GM21447 (cell line): Measurements from ENCODE around the gene CDC73.
"Not testable (repeated sequence)": the region's sequence is repeated elsewhere in the genome, so short reads cannot be mapped to it uniquely, and the experiment has no call there.

Experiments
- ATAC-seq: cut with Tn5 transposase; IDR thresholded peaks from one replicate; pipeline ENCODE4 v1.9.1; 2021; ENCODE audit not compliant: unreplicated experiment

The CDC73 gene

GRCh38 chr1:193179094-193179493, 57.3 kb downstream of the CDC73 start:
- no peak for ATAC-seq

GRCh38 chr1:193181536-193181935, 59.7 kb downstream of the CDC73 start:
- no peak for ATAC-seq

GRCh38 chr1:193181985-193182384, 60.2 kb downstream of the CDC73 start:
- ATAC-seq: no peak

GRCh38 chr1:193183019-193183627, 61.3 kb downstream of the CDC73 start:
- peak; percentile 67 for ATAC-seq

GRCh38 chr1:193184776-193185175, 62.9 kb downstream of the CDC73 start:
- ATAC-seq: no peak

GRCh38 chr1:193185211-193185610, 63.4 kb downstream of the CDC73 start:
- no peak for ATAC-seq

GRCh38 chr1:193185901-193186731, 64.3 kb downstream of the CDC73 start, which contains the start of gene B3GALT2:
Gene B3GALT2 (minus strand): TSS chr1:193186613. CDS start chr1:193181562, 5,051 bp downstream.
- no peak for ATAC-seq

GRCh38 chr1:193187114-193187513, 65.3 kb downstream of the CDC73 start:
- no peak for ATAC-seq

GRCh38 chr1:193188915-193189314, 67.1 kb downstream of the CDC73 start:
- ATAC-seq: not testable (repeated sequence)

- ATAC-seq: no peak
These were observed 67.7 kb downstream of the CDC73 start for GRCh38 chr1:193189442-193190095.

GRCh38 chr1:193190096-193190744, 68.4 kb downstream of the CDC73 start:
- no peak for ATAC-seq

- ATAC-seq: no peak
These were observed 70.8 kb downstream of the CDC73 start for GRCh38 chr1:193192586-193192985.

- ATAC-seq: no peak
These were observed 78.1 kb downstream of the CDC73 start for GRCh38 chr1:193199940-193200339.

GRCh38 chr1:193201021-193201420, 79.2 kb downstream of the CDC73 start:
- ATAC-seq: no peak

- peak; percentile 2 for ATAC-seq
These were observed 89.2 kb downstream of the CDC73 start for GRCh38 chr1:193210996-193211395.

- ATAC-seq: peak; percentile 84
These were observed 89.7 kb downstream of the CDC73 start for GRCh38 chr1:193211539-193211938.

- no peak for ATAC-seq
These were observed 90.8 kb downstream of the CDC73 start for GRCh38 chr1:193212637-193213036.

GRCh38 chr1:193213998-193214397, 92.2 kb downstream of the CDC73 start:
- ATAC-seq: no peak

GRCh38 chr1:193216920-193217319, 95.1 kb downstream of the CDC73 start:
- ATAC-seq: no peak

GRCh38 chr1:193219391-193219790, 97.6 kb downstream of the CDC73 start:
- no peak for ATAC-seq

GRCh38 chr1:193221651-193222050, 99.8 kb downstream of the CDC73 start:
- ATAC-seq: no peak
